Kidney glomerular epithelial cell (primary cell): ENCODE data around the gene CFAP61.

Source experiments
- DNase-seq: peaks from one replicate; lab custom pipeline; 2025; lab: John Stamatoyannopoulos, UW

CFAP61 gene

GRCh38 chr20:20398123-20398522, 345.8 kb downstream of the CFAP61 start:
- no peak for DNase-seq

- DNase-seq = no peak
Observed at GRCh38 chr20:20399531-20400500, 347.5 kb downstream of the CFAP61 start.

- DNase-seq = no peak
Observed at GRCh38 chr20:20401991-20402390, 349.7 kb downstream of the CFAP61 start.

- no peak for DNase-seq
Observed at GRCh38 chr20:20404633-20405032, 352.3 kb downstream of the CFAP61 start.

GRCh38 chr20:20405623-20406022, 353.3 kb downstream of the CFAP61 start:
- DNase-seq = no peak

GRCh38 chr20:20406306-20406705, 354.0 kb downstream of the CFAP61 start:
- no peak for DNase-seq

GRCh38 chr20:20407891-20408805, 355.8 kb downstream of the CFAP61 start:
- no peak for DNase-seq

GRCh38 chr20:20409331-20409730, 357.0 kb downstream of the CFAP61 start:
- DNase-seq = no peak
